Liver (tissue), 9 donors: ENCODE measurements around the gene KCP. TPM values are rescaled to one million over a fixed set of nuclear protein-coding genes. Genes with fewer than 3 reads are reported as not detected.

Source experiments
- DNase-seq: peaks from one replicate; pipeline ENCODE4 v3.0.0-alpha.2; 2017; ENCODE audit warnings: low spot score
- H3K27ac ChIP-seq, 2 donors: one replicate each; pipeline ENCODE4 v1.7.0; 2013; ENCODE audit warnings: inconsistent platforms in 2 of 2, low read length in 2 of 2, control low read depth in 1 of 2, low read depth in 1 of 2, mild to moderate bottlenecking in 1 of 2
- H3K27me3 ChIP-seq, 4 donors: one replicate each; pipeline versions ENCODE4 v1.6.1 to v1.7.0; 2013; ENCODE audit warnings: low read length in 3 of 4, inconsistent platforms in 1 of 4, mild to moderate bottlenecking in 1 of 4, moderate library complexity in 1 of 4; ENCODE audit not compliant: control insufficient read depth in 4 of 4, insufficient read depth in 4 of 4
- H3K36me3 ChIP-seq, 4 donors: one replicate each; pipeline versions ENCODE4 v1.6.1 to v1.7.0; 2013; ENCODE audit warnings: low read length in 3 of 4, mild to moderate bottlenecking in 3 of 4, low read depth in 1 of 4, moderate library complexity in 1 of 4; ENCODE audit not compliant: control insufficient read depth in 4 of 4, insufficient read depth in 3 of 4
- H3K4me1 ChIP-seq, 4 donors: one replicate each; pipeline versions ENCODE4 v1.6.1 to v1.7.0; 2013; ENCODE audit warnings: low read length in 3 of 4, mild to moderate bottlenecking in 3 of 4, moderate library complexity in 1 of 4; ENCODE audit not compliant: control insufficient read depth in 4 of 4, insufficient read depth in 4 of 4
- H3K4me3 ChIP-seq, 3 donors: one replicate each; pipeline versions ENCODE4 v1.6.1 to v1.7.0; 2013; ENCODE audit warnings: low read length in 3 of 3, control low read depth in 1 of 3, low read depth in 1 of 3, mild to moderate bottlenecking in 1 of 3
- H3K9ac ChIP-seq, 2 donors: one replicate each; pipeline ENCODE4 v1.7.0; 2013; ENCODE audit warnings: low read length in 2 of 2, mild to moderate bottlenecking in 2 of 2, moderate library complexity in 2 of 2, control low read depth in 1 of 2, low read depth in 1 of 2
- H3K9me3 ChIP-seq, 4 donors: one replicate each; pipeline versions ENCODE4 v1.6.1 to v1.7.0; 2013; ENCODE audit warnings: low read length in 3 of 4; ENCODE audit not compliant: control insufficient read depth in 4 of 4
- EGR1 ChIP-seq, 2 donors: IDR thresholded peaks; 2 replicates each; pipeline ENCODE4 v1.6.1; 2016 to 2018; ENCODE audit warnings: antibody characterized with exemption in 2 of 2, low read depth in 2 of 2
- FOXA1 ChIP-seq: IDR thresholded peaks from 2 replicates; pipeline ENCODE4 v1.6.1; 2016; ENCODE audit warnings: antibody characterized with exemption
- FOXA2 ChIP-seq: IDR thresholded peaks from 2 replicates; pipeline ENCODE4 v1.6.1; 2016; ENCODE audit warnings: antibody characterized with exemption
- HNF4A ChIP-seq, 2 donors: conservative IDR thresholded peaks; 2 replicates each; pipeline ENCODE4 v1.6.1; 2016; ENCODE audit warnings: antibody characterized with exemption in 2 of 2, mild to moderate bottlenecking in 2 of 2
- HNF4G ChIP-seq: IDR thresholded peaks from 2 replicates; pipeline ENCODE4 v1.6.1; 2016; ENCODE audit warnings: antibody characterized with exemption
- JUND ChIP-seq, 2 donors: IDR thresholded peaks; 2 replicates each; pipeline ENCODE4 v1.6.1; 2016; ENCODE audit warnings: antibody characterized with exemption in 2 of 2
- NR2F2 ChIP-seq: IDR thresholded peaks from 2 replicates; pipeline ENCODE4 v1.6.1; 2016; ENCODE audit warnings: antibody characterized with exemption
- RAD21 ChIP-seq, 2 donors: IDR thresholded peaks; 2 replicates each; pipeline ENCODE4 v1.6.1; 2016; ENCODE audit warnings: antibody characterized with exemption in 2 of 2, mild to moderate bottlenecking in 2 of 2
- RXRA ChIP-seq, 2 donors: IDR thresholded peaks; 2 replicates each; pipeline ENCODE4 v1.6.1; 2017 to 2018; ENCODE audit warnings: antibody characterized with exemption in 2 of 2, mild to moderate bottlenecking in 1 of 2
- SP1 ChIP-seq: IDR thresholded peaks from 2 replicates; pipeline ENCODE4 v1.6.1; 2018; ENCODE audit warnings: antibody characterized with exemption, mild to moderate bottlenecking
- TAF1 ChIP-seq: conservative IDR thresholded peaks from 2 replicates; pipeline ENCODE4 v1.6.1; 2016; ENCODE audit warnings: antibody characterized with exemption, mild to moderate bottlenecking
- YY1 ChIP-seq: IDR thresholded peaks from 2 replicates; pipeline ENCODE4 v1.6.1; 2016; ENCODE audit warnings: antibody characterized with exemption, mild to moderate bottlenecking
- WGBS: extraction: QIAGEN DNeasy Blood & Tissue Kit; methylation state at CpG from one replicate; pipeline ENCODE4 v1.1.7; 2013; 5-methylcytosine and 5-hydroxymethylcytosine counted together
- polyA plus RNA-seq, 2 donors: library from polyadenylated mRNA; stranded (reverse) in 1 of 2; unstranded in 1 of 2; fragments of 200-250 nt in 1 of 2; fragments of >200 nt in 1 of 2; fragmentation: Nextera tagmentation in 1 of 2; extraction: Ambion mirVana in 1 of 2; gene quantifications; one replicate each; pipeline versions ENCODE4 v1.2.1 to v1.2.3, GENCODE V29; 2013 to 2015
- total RNA-seq, 2 donors: library from RNA; depleted of rRNA; stranded (reverse); fragments of >200 nt; gene quantifications; one replicate each; pipeline ENCODE4 v1.2.3, GENCODE V29; 2014
- TF ChIP-seq, protein P1 (sequence below): fragments of 150-350 bp; IDR thresholded peaks from 2 replicates; pipeline ENCODE4 v1.5.1; 2017; ENCODE audit warnings: improper control_type of control experiment, low read depth, low read length; ENCODE audit not compliant: missing input control
- TF ChIP-seq, protein P2 (sequence below): IDR thresholded peaks from 2 replicates; pipeline ENCODE4 v1.6.1; 2016; ENCODE audit warnings: antibody characterized with exemption
- TF ChIP-seq, protein P3 (sequence below): IDR thresholded peaks from 2 replicates; pipeline ENCODE4 v1.6.1; 2016; ENCODE audit warnings: antibody characterized with exemption, mild to moderate bottlenecking
- TF ChIP-seq, protein P4 (sequence below): IDR thresholded peaks from 2 replicates; pipeline ENCODE4 v1.6.1; 2016; ENCODE audit warnings: antibody characterized with exemption
- TF ChIP-seq, protein P5 (sequence below): IDR thresholded peaks from 2 replicates; pipeline ENCODE4 v1.6.1; 2016; ENCODE audit warnings: antibody characterized with exemption
- donor health status: healthy.
- donor health status: healthy.
- donor health status: healthy.
- donor health status: healthy.
- donor health status: healthy.

The KCP gene
- total and polyA plus RNA-seq, 4 donors = 0.02 to 0.08 (median 0.05) TPM; not detected in 1

DNA sequence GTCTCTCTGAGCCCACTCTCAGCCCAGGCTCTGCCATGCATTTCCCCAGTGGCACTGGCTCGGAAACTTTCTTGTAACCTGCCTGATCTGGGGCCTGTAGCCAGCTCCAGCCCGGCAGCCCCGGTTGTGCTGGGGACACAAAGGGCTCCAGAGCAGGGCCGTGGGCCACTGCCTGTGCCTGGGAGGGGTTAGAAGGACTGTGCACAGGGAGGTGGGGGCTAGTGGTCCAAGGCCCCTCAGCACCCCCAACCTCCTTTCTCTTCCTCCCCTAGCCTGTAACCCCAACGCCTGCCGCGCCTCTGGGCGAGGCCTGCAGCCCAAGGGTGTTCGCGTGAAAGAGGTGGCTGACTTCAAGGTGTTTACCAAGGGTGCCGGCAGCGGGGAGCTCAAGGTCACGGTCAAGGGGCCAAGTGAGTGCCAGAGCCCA is 70.7 kb downstream of the KCP start:
- Histone ChIP-seq H3K9me3 (no peaks in the 10 kb centered on the region), H3K36me3 (no peaks in the 10 kb centered on the region), H3K4me1 (no peaks in the 10 kb centered on the region), H3K4me3 (no peak overlapping the region), H3K9ac (no peak overlapping the region), H3K27ac (no peak overlapping the region), H3K27me3 (no peaks in the 10 kb centered on the region)
- DNase-seq = no peak
- no peak for TF ChIP-seq EGR1 (IDR thresholded peaks at IDR 0.05; ENCODE audit: low read depth in 2 of 2)
- TF ChIP-seq SP1 = no peak
- no peak for TF ChIP-seq HNF4G
- TF ChIP-seq, protein P1, sequence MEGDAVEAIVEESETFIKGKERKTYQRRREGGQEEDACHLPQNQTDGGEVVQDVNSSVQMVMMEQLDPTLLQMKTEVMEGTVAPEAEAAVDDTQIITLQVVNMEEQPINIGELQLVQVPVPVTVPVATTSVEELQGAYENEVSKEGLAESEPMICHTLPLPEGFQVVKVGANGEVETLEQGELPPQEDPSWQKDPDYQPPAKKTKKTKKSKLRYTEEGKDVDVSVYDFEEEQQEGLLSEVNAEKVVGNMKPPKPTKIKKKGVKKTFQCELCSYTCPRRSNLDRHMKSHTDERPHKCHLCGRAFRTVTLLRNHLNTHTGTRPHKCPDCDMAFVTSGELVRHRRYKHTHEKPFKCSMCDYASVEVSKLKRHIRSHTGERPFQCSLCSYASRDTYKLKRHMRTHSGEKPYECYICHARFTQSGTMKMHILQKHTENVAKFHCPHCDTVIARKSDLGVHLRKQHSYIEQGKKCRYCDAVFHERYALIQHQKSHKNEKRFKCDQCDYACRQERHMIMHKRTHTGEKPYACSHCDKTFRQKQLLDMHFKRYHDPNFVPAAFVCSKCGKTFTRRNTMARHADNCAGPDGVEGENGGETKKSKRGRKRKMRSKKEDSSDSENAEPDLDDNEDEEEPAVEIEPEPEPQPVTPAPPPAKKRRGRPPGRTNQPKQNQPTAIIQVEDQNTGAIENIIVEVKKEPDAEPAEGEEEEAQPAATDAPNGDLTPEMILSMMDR = no peak
- TF ChIP-seq YY1 = no peak
- no peak for TF ChIP-seq HNF4A (conservative IDR thresholded peaks at IDR 0.05)
- TF ChIP-seq, protein P2, sequence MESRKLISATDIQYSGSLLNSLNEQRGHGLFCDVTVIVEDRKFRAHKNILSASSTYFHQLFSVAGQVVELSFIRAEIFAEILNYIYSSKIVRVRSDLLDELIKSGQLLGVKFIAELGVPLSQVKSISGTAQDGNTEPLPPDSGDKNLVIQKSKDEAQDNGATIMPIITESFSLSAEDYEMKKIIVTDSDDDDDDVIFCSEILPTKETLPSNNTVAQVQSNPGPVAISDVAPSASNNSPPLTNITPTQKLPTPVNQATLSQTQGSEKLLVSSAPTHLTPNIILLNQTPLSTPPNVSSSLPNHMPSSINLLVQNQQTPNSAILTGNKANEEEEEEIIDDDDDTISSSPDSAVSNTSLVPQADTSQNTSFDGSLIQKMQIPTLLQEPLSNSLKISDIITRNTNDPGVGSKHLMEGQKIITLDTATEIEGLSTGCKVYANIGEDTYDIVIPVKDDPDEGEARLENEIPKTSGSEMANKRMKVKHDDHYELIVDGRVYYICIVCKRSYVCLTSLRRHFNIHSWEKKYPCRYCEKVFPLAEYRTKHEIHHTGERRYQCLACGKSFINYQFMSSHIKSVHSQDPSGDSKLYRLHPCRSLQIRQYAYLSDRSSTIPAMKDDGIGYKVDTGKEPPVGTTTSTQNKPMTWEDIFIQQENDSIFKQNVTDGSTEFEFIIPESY = no peak
- no peak for TF ChIP-seq RXRA (IDR thresholded peaks at IDR 0.05)
- TF ChIP-seq RAD21 (IDR thresholded peaks at IDR 0.05) = no peak
- TF ChIP-seq, protein P3, sequence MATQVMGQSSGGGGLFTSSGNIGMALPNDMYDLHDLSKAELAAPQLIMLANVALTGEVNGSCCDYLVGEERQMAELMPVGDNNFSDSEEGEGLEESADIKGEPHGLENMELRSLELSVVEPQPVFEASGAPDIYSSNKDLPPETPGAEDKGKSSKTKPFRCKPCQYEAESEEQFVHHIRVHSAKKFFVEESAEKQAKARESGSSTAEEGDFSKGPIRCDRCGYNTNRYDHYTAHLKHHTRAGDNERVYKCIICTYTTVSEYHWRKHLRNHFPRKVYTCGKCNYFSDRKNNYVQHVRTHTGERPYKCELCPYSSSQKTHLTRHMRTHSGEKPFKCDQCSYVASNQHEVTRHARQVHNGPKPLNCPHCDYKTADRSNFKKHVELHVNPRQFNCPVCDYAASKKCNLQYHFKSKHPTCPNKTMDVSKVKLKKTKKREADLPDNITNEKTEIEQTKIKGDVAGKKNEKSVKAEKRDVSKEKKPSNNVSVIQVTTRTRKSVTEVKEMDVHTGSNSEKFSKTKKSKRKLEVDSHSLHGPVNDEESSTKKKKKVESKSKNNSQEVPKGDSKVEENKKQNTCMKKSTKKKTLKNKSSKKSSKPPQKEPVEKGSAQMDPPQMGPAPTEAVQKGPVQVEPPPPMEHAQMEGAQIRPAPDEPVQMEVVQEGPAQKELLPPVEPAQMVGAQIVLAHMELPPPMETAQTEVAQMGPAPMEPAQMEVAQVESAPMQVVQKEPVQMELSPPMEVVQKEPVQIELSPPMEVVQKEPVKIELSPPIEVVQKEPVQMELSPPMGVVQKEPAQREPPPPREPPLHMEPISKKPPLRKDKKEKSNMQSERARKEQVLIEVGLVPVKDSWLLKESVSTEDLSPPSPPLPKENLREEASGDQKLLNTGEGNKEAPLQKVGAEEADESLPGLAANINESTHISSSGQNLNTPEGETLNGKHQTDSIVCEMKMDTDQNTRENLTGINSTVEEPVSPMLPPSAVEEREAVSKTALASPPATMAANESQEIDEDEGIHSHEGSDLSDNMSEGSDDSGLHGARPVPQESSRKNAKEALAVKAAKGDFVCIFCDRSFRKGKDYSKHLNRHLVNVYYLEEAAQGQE = no peak
- no peak for TF ChIP-seq FOXA2
- TF ChIP-seq, protein P4, sequence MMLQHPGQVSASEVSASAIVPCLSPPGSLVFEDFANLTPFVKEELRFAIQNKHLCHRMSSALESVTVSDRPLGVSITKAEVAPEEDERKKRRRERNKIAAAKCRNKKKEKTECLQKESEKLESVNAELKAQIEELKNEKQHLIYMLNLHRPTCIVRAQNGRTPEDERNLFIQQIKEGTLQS = no peak
- no peak for TF ChIP-seq TAF1
- 90% methylated on average over 13 of the region's 13 CpGs for WGBS

DNA sequence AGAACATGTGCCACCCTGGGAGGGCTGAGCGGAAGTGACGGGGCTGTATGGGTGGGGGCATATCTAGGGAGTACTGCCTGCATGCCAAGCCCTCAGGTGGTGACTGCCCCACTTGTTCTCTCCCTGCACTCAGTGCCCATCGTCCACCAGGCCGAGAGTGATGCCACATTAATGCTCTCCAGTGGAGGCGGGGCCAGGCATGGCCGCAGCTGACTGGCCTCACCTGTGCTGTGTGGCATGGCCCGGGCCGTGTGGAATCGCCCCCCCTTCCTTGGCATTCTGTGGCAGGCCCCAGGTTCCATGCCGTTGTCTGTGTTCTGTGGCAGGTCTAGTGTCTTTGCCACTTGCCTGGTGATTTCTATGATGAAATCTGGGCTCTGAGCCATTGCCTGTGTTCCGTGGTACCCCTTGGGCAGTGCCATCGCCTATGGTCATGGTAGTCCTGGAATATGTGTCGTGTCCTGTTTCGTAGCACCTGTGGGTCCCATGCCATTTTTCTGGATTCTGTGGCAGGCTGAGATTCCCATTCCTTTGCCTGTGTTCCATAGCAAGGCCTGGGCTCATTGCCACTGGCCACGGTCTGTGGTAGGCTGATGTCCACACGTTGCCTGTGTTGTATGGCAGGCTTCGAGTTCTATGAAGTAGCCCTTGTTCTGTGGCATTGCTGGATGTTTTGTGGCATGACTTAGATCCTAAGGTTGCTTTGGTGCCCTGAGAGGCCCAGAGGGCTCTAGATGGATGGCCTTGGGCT is 71.4 kb downstream of the KCP start:
- no peak overlapping the region for H3K4me3 ChIP-seq
- WGBS = 93% methylated on average over 17 of the region's 17 CpGs
- no peaks in the 10 kb centered on the region for H3K9me3 ChIP-seq
- no peaks in the 10 kb centered on the region for H3K36me3 ChIP-seq
- H3K27ac ChIP-seq = no peak overlapping the region
- H3K27me3 ChIP-seq = no peaks in the 10 kb centered on the region
- no peaks in the 10 kb centered on the region for H3K4me1 ChIP-seq
- no peak overlapping the region for H3K9ac ChIP-seq
- DNase-seq = no peak
- TF ChIP-seq, protein P3 = no peak
- no peak for TF ChIP-seq SP1
- no peak for TF ChIP-seq RAD21 (IDR thresholded peaks at IDR 0.05)
- no peak for TF ChIP-seq JUND (IDR thresholded peaks at IDR 0.05)
- TF ChIP-seq HNF4G = no peak
- no peak for TF ChIP-seq RXRA (IDR thresholded peaks at IDR 0.05)
- no peak for TF ChIP-seq NR2F2
- TF ChIP-seq FOXA1 = no peak
- TF ChIP-seq, protein P4 = no peak
- TF ChIP-seq, protein P1 = no peak
- TF ChIP-seq, protein P5, sequence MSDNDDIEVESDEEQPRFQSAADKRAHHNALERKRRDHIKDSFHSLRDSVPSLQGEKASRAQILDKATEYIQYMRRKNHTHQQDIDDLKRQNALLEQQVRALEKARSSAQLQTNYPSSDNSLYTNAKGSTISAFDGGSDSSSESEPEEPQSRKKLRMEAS = no peak
